ENCODE results near the gene SURF6.
"Not testable (repeated sequence)": the region's sequence is repeated elsewhere in the genome, so short reads cannot be mapped to it uniquely, and the experiment has no call there.

Gene SURF6

DNA sequence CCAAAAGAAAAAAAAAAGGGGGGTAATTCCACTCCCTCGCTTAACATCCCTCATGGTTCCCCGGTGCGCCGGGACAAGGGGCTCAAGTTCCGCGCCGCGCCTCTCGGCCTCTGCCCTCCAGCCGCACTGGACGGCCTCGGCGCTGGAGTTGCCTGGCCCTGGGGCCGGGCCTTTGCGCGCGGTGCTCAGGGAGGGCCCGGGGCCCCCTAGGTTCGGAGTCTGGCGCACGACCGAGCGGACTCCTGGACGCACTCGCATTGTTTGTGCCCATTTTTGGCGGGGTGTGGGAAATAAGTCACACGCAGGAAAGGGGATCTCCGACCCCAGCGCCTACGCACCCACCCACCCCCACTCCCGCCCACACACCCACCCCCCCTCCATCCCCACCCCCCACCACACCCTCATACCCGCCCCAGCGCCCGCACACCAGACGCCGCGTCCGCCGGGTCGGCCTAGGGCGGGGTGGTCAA, 11.6 kb upstream of the SURF6 start:
- peak; percentile 68 for DNase-seq

DNA sequence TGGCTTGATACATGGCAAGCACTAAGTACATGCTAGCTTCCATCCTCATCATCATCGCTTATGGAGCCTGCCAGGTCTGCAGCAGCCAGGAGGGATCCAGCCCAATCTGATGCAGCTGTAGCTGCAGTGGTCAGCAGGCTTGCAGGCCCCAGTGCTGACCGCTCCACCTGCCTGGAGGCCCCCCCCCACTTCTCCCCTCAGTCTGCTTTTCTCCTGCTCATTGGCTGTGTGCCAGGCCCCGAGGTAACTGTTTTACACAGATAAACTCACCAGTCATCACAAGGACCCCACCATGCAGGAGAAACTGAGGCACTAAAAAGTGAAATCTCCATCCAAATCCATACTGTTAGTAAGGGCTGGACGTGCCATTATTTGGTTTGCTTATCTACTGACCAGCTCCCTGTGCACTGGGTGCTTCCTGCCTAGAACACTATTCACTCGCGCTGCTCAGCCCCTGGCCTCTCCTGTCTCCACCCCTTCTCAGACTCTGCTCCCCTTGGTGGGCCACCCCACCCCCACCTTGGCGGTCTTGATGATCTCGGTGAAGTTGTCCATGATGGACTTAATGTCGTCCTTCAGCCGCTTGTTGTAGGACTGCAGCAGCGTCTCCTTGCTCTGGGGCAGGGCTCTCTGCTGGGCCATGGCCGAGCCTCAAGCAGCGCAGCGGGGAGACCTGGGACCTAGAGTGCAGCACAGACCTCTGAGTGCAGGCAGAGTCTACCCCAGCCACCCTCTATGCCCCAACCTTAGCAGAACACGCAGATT, 10.2 kb upstream of the SURF6 start:
- no peak for DNase-seq

DNA sequence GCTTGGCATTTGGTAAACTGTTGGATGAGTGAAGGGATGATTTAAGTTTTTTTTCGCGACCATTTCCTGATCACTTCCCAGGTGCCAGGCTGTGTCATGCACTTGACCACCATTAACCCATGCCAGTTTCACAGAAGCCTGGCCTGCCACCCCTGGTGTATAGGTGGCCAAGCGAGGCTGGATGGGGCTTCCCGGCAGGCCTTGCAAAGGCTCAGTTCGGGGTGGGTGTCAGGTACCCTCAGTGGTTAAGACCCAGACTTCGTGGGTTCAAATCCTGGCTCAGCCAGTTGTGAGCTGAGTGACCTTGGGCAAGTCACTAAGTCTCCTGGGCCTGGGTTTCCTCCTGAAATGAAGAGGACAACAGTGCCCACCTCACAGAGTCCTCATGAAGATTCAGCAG, 9.6 kb upstream of the SURF6 start:
- no peak for DNase-seq

- no peak for DNase-seq
These were observed 9.0 kb upstream of the SURF6 start for GRCh38 chr9:133344979-133345378.

GRCh38 chr9:133344071-133344470, 8.1 kb upstream of the SURF6 start:
- DNase-seq = no peak

DNA sequence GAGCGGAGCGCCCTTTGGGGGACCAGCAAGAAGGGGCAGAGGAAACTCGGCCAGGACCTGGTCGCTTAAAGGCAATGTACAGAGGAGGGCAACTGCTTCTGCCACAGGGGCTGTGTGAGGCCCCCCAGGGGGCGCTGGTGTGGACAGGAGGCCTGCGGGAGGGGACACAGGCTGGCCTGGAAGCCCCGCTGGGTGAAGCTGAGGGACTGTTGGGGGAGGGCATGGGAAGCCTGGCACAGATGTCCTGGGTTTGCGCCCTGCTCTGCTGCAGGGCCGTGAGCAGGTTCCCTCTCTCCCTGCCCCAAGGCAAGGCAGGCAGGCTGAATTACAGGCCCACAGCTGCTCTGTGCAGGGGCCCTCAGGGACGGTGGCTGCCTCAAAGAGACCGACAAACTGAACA, 6.6 kb upstream of the SURF6 start:
- no peak for DNase-seq

DNA sequence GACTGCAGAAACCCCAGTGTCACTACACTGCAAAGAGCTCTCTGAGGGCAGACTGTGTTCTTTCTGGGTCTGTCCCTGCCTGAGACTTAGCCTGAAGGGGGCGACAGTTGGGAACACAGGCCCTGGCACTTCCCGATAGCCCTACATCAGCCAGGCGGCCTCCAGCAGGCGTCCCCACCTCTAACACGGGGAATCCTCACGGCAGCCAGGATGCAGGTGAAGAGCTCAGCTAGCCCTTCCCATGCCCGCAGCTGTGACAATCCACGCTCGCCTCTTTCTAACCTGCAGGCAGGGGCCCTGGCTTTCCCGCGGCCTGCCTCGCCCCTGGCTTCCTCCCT, 6.0 kb upstream of the SURF6 start:
- DNase-seq = no peak

DNA sequence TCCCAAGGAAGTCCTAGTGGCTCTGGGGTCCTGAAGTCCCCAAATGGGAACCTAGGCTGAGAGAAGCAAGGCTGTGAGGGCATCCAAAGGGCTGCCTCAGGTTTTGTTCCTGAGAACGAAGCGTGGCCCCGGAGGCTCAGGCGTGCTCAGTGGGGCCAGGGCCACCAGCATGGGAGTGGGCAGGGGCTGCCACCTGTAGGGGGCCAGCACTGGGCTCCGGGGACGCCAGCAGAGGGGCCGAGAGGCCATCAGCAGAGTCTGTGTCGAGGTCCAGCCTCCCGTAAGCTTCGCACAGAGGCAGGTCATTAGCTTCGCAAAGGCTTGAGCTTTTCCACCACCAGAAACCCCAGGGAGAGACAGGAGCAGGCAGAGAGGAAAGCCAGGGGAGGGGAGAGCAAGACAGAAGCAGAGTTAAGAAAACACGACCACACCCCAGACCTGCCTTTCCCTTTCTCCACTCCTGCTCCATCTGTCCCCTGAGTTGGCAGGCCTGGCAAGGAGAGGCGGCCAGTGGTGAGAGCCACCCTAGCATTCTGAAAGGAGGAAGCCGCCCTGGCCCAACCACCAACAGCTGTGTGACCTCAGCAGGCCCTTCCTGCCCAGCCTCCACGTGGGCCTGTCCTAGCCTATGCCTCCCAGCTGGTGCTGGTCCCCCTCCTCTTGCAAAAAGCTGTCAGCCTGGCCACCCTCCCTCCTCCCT, 5.5 kb upstream of the SURF6 start:
- DNase-seq = no peak

DNA sequence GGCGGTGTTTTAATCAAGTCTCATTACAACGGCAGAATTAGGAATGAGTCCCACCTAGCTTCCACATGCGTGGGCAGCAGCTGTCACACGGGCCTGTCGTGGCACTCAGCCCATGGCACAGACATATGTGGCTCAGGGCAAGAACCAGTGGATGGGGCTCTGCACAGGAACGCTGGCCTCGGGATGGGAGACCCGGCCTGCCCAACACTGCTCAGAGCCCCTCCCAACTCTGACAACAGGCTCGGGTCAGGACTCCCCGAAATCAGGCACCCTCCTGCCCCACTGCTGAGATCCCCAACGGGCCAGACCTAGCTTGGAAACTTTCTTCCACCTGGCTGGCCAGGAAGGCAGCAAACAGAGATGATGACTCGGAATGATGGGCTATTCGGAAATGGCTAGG, 4.9 kb upstream of the SURF6 start:
- no peak for DNase-seq

DNA sequence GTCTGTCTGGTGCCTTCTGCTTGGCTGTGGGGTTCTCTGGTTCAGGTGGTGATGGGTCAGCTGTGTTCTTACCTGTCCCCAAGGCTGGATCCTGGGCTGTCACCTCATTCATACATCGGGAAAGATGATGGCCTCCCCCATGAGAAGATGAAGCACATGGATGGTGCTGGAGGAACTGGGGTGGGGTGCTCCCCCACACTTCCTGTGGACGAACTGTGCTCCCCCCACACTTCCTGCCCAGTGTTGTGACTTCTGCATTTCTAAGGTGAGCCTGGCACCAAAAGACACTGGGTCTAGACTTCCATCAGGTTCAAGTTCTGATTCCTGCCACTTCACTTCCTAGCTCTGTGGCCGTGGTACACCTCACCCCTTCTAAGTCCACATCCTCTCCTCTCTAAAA, 4.3 kb upstream of the SURF6 start:
- no peak for DNase-seq

DNA sequence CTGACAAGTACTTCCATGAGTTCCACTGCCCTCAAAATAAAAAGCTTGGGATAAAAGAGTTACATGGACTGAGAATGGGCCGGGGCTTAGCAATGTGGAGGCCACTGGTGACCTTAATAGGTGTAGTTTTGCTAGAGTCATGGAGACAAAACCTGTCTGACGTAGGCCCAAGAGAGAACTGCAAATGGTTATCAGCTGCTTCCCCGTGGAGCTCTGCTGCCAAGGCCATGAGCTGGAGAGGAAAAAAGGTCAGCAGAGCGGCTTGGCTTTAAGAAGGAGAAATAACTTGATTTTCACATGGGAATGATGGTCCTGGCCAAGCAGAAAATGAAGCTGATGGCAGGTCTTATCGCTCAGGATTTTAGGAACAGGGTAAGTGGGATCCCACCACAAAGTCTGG, 3.7 kb upstream of the SURF6 start:
- DNase-seq = no peak

DNA sequence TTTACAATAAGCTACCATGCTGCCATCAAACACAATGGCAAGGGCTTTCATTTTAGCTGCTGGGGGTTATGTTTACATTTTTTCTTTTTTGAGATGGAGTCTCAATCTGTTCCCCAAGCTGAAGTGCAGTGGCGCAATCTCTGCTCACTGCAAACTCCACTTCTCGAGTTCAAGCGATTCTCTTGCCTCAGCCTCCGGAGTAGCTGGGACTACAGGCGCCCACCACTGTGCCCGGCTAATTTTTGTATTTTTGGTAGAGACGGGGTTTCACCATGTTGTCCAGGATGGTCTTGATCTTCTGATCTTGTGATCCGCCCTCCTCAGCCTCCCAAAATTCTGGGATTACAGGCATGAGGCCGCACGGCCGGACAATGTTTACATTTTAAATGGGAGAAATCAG, 1.1 kb downstream of the SURF6 start:
- DNase-seq = not testable (repeated sequence)

- no peak for DNase-seq
These were observed 1.8 kb downstream of the SURF6 start for GRCh38 chr9:133334161-133334560.

DNA sequence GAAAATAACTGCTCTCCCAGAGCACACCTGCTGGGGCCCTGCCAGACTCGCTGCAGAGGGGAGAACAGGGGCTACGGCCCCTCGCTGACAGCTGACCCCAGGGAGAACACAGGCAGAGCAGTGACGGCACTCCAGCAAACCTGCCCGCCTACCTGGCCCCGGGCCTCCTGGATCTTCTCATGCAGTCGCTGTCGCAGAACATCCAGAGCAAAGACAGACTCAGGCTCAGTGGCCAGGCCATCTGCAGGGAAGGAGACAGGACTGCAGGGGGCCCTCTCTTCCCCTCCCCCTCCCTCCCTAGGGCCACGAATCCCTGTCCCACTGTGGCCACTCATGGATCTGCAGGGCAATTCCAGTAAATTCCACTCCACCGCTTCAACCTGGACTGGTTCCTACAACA, 2.4 kb downstream of the SURF6 start:
- DNase-seq = no peak

DNA sequence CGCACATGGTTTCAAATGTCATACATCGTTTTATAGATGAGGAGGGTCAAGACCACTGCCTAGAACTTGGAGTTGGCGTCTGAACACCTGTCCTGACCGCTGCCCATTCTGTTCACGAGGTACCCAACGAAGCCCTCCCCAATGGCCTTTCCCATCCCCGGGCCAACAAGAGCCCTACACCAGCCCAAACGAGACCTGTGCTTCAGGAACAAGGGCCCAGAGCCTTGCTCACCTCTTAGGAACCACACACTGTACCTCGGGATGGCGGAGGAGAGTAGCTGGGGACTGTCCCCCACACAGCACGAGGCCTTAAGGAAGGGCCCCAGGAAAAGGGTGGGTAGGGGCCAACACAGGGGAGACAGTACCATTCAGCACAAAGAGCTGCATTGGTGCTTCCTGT, 3.0 kb downstream of the SURF6 start:
- DNase-seq = no peak

DNA sequence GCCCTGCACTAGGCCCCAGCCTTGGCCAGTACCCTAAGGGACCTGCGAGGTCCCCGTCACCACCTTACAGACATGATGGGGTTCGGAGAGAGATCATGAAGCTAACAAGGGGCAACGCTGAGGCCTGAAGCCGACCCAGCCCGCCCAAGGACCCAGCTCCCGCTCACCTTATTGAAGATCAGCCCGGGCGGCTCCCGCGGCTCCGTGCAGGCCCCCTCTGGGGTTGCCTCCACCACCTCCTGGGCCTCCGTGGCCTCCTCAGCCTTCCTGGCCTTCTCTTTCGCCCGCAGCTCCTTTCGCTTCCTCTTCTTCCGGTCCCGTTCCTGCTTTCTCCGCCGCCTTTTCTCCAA, 3.6 kb downstream of the SURF6 start:
- DNase-seq = no peak

- DNase-seq = no peak
These were observed 4.2 kb downstream of the SURF6 start for GRCh38 chr9:133331641-133332380.

- DNase-seq = no peak
These were observed 4.8 kb downstream of the SURF6 start for GRCh38 chr9:133331221-133331620.

GRCh38 chr9:133329306-133330156, 6.5 kb downstream of the SURF6 start:
- peak; percentile 24 for DNase-seq

DNA sequence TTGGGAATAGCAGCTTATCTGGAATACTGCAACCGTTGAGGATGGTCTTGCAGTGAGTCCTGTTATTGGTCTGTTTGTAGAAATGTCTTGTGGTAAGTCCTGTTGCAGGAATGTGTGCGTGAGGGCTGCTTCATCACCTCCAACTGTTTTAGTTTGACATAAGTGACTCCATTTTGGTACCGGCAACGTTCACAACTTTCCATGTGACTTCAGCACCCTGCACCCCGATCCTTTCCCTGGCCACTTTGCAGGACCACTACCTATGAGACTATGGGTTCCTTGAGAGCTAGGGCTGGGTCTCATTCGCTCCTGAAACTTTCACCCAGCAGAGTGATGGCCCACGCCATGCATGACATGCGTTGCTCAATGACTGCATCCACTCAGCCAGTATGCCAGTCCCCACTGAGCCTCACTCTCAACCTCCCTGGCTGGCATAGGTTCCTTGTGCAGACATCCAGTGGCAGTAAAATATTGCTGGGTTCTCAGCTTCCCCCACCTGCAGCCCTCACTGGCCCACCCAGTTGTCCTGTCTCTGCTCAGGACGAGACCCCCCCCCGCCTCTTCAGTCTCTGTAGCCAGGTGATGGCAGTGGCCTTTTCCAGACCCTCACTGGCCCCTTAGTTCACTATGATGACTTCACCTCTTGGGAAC, 8.0 kb downstream of the SURF6 start:
- no peak for DNase-seq

DNA sequence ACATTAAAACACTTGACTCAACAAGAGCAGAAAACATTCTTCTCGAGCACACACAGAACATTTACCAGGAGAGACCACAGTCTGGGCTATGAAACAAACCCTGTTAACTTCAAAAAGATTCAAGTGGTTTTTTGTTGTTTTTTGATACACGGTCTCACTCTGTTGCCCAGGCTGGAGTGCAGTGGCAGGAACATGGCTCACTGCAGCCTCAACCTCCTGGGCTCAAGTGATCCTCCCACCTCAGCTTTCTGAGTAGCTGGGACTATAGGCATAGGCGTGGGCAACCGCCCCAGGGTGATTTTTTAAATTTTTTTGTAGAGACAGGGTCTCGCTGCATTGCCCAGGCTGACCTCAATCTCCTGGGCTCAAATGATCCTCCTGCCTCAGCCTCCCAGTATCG, 9.0 kb downstream of the SURF6 start:
- not testable (repeated sequence) for DNase-seq

GRCh38 chr9:133323991-133324703, 11.8 kb downstream of the SURF6 start:
- peak; percentile 22 for DNase-seq

Data from RPMI8226 (cell line).